GM10248 (cell line): ENCODE results near the gene TMEM242.
A peak's percentile ranks its signal among the peaks of the same experiment; 100 is the strongest.
"Not testable (repeated sequence)": the region's sequence is repeated elsewhere in the genome, so short reads cannot be mapped to it uniquely, and the experiment has no call there.

Experiments used
- CTCF ChIA-PET: fragments of 300-600 bp; sonication (Branson Sonifier 250); formaldehyde crosslinking; extraction: SDS; loops from one replicate; lab custom pipeline; 2021; ENCODE audit warnings: antibody characterized with exemption; lab: Yijun Ruan, JAX
- POLR2A ChIA-PET: fragments of 350-650 bp; sonication (Branson Sonifier 250); formaldehyde crosslinking; extraction: SDS; loops from one replicate; lab custom pipeline; 2020; ENCODE audit warnings: antibody characterized with exemption; lab: Yijun Ruan, JAX
- DNase-seq: peaks from one replicate; pipeline ENCODE4 v3.0.0; 2012; ENCODE audit errors: extremely low spot score
- CTCF ChIP-seq: IDR thresholded peaks from 2 replicates; pipeline ENCODE4 v1.5.1; 2012; ENCODE audit warnings: mild to moderate bottlenecking, low read depth; ENCODE audit errors: extremely low read depth, missing control alignments, control extremely low read depth

The TMEM242 gene

DNA sequence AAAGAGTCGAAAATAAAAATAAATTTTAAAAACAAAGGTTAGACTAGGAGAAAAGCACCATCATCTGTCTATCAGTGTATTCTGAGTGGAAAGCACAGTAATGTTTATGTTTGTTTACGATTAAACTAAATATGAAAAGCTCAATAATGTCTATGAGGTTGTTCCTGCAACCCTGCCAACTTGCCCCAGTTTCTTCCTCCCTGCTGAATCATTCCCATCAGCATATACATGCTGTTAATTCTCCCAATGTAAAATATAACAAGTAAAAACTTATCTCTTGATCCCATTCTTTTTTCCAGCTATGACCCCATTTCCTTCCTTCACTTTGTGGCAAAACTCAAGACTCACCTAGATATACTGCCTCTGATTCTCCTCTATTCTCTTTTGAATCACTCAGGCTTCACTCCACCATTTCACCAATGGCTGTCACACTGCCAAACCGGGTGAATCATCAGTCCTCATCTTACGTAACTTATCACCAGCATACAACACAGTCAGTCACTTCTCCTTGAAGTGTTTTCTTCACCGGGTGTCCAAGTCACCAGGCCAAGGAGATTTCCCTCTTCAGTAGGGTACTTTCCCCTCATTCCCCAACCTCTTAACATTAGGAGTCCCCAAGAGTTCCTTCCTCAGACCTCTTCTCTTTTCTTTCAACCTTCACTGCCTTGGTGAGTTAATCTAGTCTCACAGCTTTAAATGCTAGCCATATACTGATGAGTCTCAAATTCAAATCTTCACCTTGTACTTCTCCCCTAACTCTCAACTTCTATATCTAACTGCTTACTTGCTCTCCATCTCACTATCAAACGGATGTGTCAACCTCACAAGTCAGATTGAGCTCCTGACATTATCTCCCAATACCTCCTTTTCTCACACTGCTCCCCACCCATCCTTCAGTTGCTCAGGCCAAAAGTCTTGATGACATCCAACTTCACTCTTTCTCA is 6.2 kb downstream of the TMEM242 start:
- POLR2A ChIA-PET, result no interaction called here

GRCh38 chr6:157314705-157315321 is 8.5 kb downstream of the TMEM242 start:
- POLR2A ChIA-PET, result no interaction called here
- TF ChIP-seq CTCF, result peak; percentile 78
- DNase-seq, result peak; percentile 70
- CTCF ChIA-PET, result interaction anchor here (0.7 to 6.0 kb wide), 24 partner anchors 10 to 759 kb away, joined by 3 to 76 read pairs (median 4); partner anchors contain the start of gene TMEM242

More for the DNA sequence above, 6.2 kb downstream of the TMEM242 start:
- CTCF ChIA-PET, result interaction anchor here (0.9 to 6.0 kb wide), 5 partner anchors 9 to 350 kb away, joined by 3 to 76 read pairs (median 8); no protein-coding TSS in a partner anchor
- TF ChIP-seq CTCF, result no peak
- DNase-seq, result no peak

DNA sequence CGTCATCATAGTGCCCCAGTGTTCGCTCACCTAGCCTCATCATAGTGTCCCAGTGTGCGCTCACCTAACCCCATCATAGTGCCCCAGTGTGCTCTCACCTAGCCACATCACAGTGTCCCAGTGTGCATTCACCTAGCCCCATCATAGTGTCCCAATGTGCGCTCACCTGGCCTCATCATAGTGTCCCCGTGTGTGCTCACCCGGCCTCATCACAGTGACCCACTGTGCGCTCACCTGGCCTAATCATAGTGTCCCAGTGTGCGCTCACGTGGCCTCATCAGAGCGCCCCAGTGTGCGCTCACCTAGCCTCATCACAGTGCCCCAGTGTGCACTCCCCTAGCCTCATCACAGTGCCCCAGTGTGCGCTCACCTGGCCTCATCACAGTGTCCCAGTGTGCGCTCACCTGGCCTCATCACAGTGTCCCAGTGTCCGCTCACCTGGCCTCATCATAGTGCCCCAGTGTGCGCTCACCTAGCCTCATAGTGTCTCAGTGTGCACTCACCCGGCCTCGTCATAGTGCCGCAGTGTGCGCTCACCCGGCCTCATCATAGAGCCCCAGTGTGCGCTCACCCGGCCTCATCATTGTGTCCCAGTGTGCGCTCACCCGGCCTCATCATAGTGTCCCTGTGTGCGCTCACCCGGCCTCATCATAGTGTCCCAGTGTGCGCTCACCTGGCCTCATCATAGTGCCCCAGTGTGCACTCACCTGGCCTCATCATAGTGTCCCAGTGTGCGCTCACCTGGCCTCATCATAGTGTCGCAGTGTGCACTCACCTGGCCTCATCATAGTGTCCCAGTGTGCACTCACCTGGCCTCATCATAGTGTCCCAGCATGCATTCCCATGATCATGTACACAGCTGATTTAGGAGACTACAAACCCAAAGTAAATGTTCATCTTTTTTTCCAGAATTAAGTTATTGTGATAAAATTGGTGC is 9.5 kb downstream of the TMEM242 start:
- no peak for TF ChIP-seq CTCF
- ChIA-PET POLR2A (no interaction called here), CTCF (interaction anchor here (0.9 to 6.0 kb wide), 15 partner anchors 11 to 758 kb away, joined by 3 to 76 read pairs (median 5); partner anchors contain the start of gene TMEM242)
- DNase-seq, result no peak

- ChIA-PET CTCF (no interaction called here), POLR2A (no interaction called here)
- TF ChIP-seq CTCF, result no peak
- no peak for DNase-seq
These were observed 10.6 kb downstream of the TMEM242 start for GRCh38 chr6:157312757-157313156.

GRCh38 chr6:157310693-157311092 is 12.6 kb downstream of the TMEM242 start:
- POLR2A ChIA-PET, CTCF ChIA-PET, DNase-seq: not testable (repeated sequence)

DNA sequence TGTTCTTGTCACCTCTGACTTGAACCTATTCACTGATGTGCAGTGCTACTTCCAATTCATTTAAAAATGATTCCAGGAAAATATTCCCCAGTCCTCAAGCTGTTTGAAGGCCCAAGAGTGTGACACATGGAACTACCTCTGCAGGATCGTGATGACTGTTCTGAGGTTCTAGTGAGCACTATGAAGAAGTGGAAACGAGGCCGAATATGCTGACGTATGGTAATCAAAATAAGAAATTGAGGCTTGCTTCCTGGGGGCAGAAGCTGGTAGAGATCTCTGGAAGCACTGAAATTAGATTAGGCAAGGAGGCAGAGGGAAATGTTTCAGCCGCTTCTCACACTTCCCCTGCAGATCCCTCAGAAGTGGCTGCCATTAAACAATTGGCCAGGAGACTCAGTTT is 15.7 kb downstream of the TMEM242 start:
- TF ChIP-seq CTCF, result no peak
- ChIA-PET POLR2A (no interaction called here), CTCF (no interaction called here)
- DNase-seq, result no peak
